Measurements from ENCODE around the gene RRAD. TPM values are rescaled to one million over a fixed set of nuclear protein-coding genes. Genes with fewer than 3 reads are reported as not detected.
A peak's percentile ranks its signal among the peaks of the same experiment; 100 is the strongest.

The RRAD gene
- total RNA-seq, 1 donor from 2014 or later: 0.24 TPM

- peaks cover 12% of the 10 kb centered on the region for H3F3A ChIP-seq (ENCODE audit: low read depth)
- peaks cover 10% of the 10 kb centered on the region for H4K20me1 ChIP-seq (ENCODE audit: low read depth)
- H3K36me3 Mint-ChIP-seq: no peaks in the 10 kb centered on the region
- no peaks in the 10 kb centered on the region for H3K79me2 ChIP-seq (ENCODE audit: low read depth)
- no peaks in the 10 kb centered on the region for H3K36me3 ChIP-seq
- H3K4me1 ChIP-seq: no peaks in the 10 kb centered on the region
- TF ChIP-seq EZH2 (IDR thresholded peaks at IDR 0.05) (no peak), EZH2phosphoT487 (IDR thresholded peaks at IDR 0.05) (no peak)
- TF ChIP-seq, protein P1, sequence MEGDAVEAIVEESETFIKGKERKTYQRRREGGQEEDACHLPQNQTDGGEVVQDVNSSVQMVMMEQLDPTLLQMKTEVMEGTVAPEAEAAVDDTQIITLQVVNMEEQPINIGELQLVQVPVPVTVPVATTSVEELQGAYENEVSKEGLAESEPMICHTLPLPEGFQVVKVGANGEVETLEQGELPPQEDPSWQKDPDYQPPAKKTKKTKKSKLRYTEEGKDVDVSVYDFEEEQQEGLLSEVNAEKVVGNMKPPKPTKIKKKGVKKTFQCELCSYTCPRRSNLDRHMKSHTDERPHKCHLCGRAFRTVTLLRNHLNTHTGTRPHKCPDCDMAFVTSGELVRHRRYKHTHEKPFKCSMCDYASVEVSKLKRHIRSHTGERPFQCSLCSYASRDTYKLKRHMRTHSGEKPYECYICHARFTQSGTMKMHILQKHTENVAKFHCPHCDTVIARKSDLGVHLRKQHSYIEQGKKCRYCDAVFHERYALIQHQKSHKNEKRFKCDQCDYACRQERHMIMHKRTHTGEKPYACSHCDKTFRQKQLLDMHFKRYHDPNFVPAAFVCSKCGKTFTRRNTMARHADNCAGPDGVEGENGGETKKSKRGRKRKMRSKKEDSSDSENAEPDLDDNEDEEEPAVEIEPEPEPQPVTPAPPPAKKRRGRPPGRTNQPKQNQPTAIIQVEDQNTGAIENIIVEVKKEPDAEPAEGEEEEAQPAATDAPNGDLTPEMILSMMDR (IDR thresholded peaks at IDR 0.05): no peak
- no peak overlapping the region for H3K9ac ChIP-seq
- no peak overlapping the region for H3K27ac Mint-ChIP-seq
- H3K4me2 ChIP-seq: no peak overlapping the region
- no peak for DNase-seq (ENCODE audit: low spot score)
- no peaks in the 10 kb centered on the region for H3K9me3 Mint-ChIP-seq
- H3K27me3 Mint-ChIP-seq (ENCODE audit: insufficient read depth, low read depth): peaks cover 38% of the 10 kb centered on the region
- no peaks in the 10 kb centered on the region for H3K9me3 ChIP-seq (ENCODE audit: low read depth)
- H3K27me3 ChIP-seq: peaks cover 65% of the 10 kb centered on the region
- H2AFZ ChIP-seq (replicated peaks): no peak overlapping the region
- H3K27ac ChIP-seq: no peak overlapping the region
- H3K4me3 ChIP-seq: no peak overlapping the region
- no peak overlapping the region for H3K4me3 Mint-ChIP-seq
- H3K4me1 Mint-ChIP-seq: peaks cover 23% of the 10 kb centered on the region
Measured at GRCh38 chr16:66921729-66922450, 3.4 kb downstream of the RRAD start.

GRCh38 chr16:66920924-66921680 is 4.2 kb downstream of the RRAD start:
- Mint-ChIP-seq H3K4me1 (peaks cover 16% of the 10 kb centered on the region), H3K9me3 (no peaks in the 10 kb centered on the region), H3K27ac (peak overlapping the region; percentile 86), H3K36me3 (no peaks in the 10 kb centered on the region), H3K4me3 (no peak overlapping the region), H3K27me3 (ENCODE audit: insufficient read depth, low read depth) (peaks cover 33% of the 10 kb centered on the region)
- Histone ChIP-seq H2AFZ (replicated peaks) (no peak overlapping the region), H3K36me3 (no peaks in the 10 kb centered on the region), H3F3A (ENCODE audit: low read depth) (peaks cover 9% of the 10 kb centered on the region), H4K20me1 (ENCODE audit: low read depth) (peaks cover 6% of the 10 kb centered on the region), H3K4me1 (no peaks in the 10 kb centered on the region), H3K9ac (no peak overlapping the region), H3K79me2 (ENCODE audit: low read depth) (no peaks in the 10 kb centered on the region), H3K9me3 (ENCODE audit: low read depth) (no peaks in the 10 kb centered on the region), H3K4me2 (no peak overlapping the region), H3K27me3 (peaks cover 59% of the 10 kb centered on the region), H3K27ac (no peak overlapping the region), H3K4me3 (no peak overlapping the region)
- no peak for DNase-seq (ENCODE audit: low spot score)
- TF ChIP-seq EZH2 (IDR thresholded peaks at IDR 0.05): no peak
- TF ChIP-seq, protein P1 (IDR thresholded peaks at IDR 0.05): no peak
- no peak for TF ChIP-seq EZH2phosphoT487 (IDR thresholded peaks at IDR 0.05)

DNA sequence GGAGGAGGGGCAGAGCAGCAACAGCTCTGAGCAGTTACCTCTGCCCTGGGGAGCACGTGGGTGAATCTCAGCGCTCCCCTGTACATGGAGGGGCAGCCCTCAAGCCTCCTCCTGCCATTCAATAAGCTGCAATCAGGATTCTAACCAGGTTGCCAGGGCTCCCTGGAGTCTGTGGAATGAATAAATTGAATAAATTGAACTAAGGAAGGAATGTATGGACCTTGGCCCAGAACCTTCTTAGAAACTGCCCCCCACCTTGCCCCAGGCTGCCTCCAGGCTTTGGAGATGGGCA is 5.1 kb downstream of the RRAD start:
- DNase-seq (ENCODE audit: low spot score): no peak
- Histone ChIP-seq H3K4me1 (no peaks in the 10 kb centered on the region), H3K9me3 (ENCODE audit: low read depth) (no peaks in the 10 kb centered on the region), H3K9ac (no peak overlapping the region), H3K79me2 (ENCODE audit: low read depth) (no peaks in the 10 kb centered on the region), H3K27me3 (peaks cover 51% of the 10 kb centered on the region), H3K27ac (no peak overlapping the region), H3K4me2 (no peak overlapping the region), H2AFZ (replicated peaks) (no peak overlapping the region), H3K4me3 (no peak overlapping the region), H3F3A (ENCODE audit: low read depth) (peaks cover under 1% of the 10 kb centered on the region), H3K36me3 (no peaks in the 10 kb centered on the region), H4K20me1 (ENCODE audit: low read depth) (no peaks in the 10 kb centered on the region)
- H3K4me3 Mint-ChIP-seq: peak overlapping the region; percentile 18
- no peaks in the 10 kb centered on the region for H3K36me3 Mint-ChIP-seq
- H3K27ac Mint-ChIP-seq: no peak overlapping the region
- TF ChIP-seq EZH2phosphoT487 (IDR thresholded peaks at IDR 0.05): no peak
- no peak for TF ChIP-seq EZH2 (IDR thresholded peaks at IDR 0.05)
- TF ChIP-seq, protein P1 (IDR thresholded peaks at IDR 0.05): no peak
- H3K27me3 Mint-ChIP-seq (ENCODE audit: insufficient read depth, low read depth): peaks cover 25% of the 10 kb centered on the region
- peaks cover 12% of the 10 kb centered on the region for H3K4me1 Mint-ChIP-seq
- H3K9me3 Mint-ChIP-seq: no peaks in the 10 kb centered on the region

Data from neural progenitor cell (in vitro differentiated cells).